SH-SY5Y (cell line): Measurements from ENCODE around the gene ACTA2.

Experiments used
- GATA2 ChIP-seq: IDR thresholded peaks from 2 replicates; pipeline ENCODE4 v1.6.1; 2011; ENCODE audit warnings: mild to moderate bottlenecking, low read depth, low read length
- GATA3 ChIP-seq: IDR thresholded peaks from 2 replicates; pipeline ENCODE4 v1.6.1; 2011; ENCODE audit warnings: low read depth, mild to moderate bottlenecking, low read length, moderate library complexity

GRCh38 chr10:88901206-88901983 is 51.2 kb downstream of the ACTA2 start:
- TF ChIP-seq GATA2, result no peak
- no peak for TF ChIP-seq GATA3
